Fibroblast of villous mesenchyme (primary cell): Measurements from ENCODE around the gene PDGFRB. TPM values are rescaled to one million over a fixed set of nuclear protein-coding genes. Genes with fewer than 3 reads are reported as not detected.

Source experiments
- DNase-seq: peaks from one replicate; pipeline ENCODE4 v3.0.0-alpha.2; 2010; ENCODE audit warnings: low read depth
- H3K4me3 ChIP-seq: 2 replicates; pipeline ENCODE4 v1.5.1; 2011; ENCODE audit warnings: low read depth, mild to moderate bottlenecking, low read length
- CTCF ChIP-seq: IDR thresholded peaks from 2 replicates; pipeline ENCODE4 v1.5.1; 2012; ENCODE audit warnings: low read depth, mild to moderate bottlenecking, low read length; ENCODE audit not compliant: insufficient read depth
- total RNA-seq: library from RNA; depleted of rRNA; stranded (reverse); fragments of >200 nt; gene quantifications from 2 replicates; pipeline ENCODE4 v1.2.3, GENCODE V29; 2012

PDGFRB gene
- total RNA-seq, 1 donor, result 341 TPM

- no peak overlapping the region for H3K4me3 ChIP-seq
- no peak for TF ChIP-seq CTCF
- no peak for DNase-seq
These were observed 27.8 kb upstream of the PDGFRB start for GRCh38 chr5:150183436-150183835.

GRCh38 chr5:150182774-150183173, 27.1 kb upstream of the PDGFRB start:
- DNase-seq, result no peak
- H3K4me3 ChIP-seq, result no peak overlapping the region
- no peak for TF ChIP-seq CTCF

- DNase-seq, result no peak
- H3K4me3 ChIP-seq, result no peak overlapping the region
- no peak for TF ChIP-seq CTCF
These were observed 26.3 kb upstream of the PDGFRB start for GRCh38 chr5:150181766-150182545.

- DNase-seq, result peak; percentile 57
- no peak overlapping the region for H3K4me3 ChIP-seq
- no peak for TF ChIP-seq CTCF
These were observed 25.4 kb upstream of the PDGFRB start for GRCh38 chr5:150181027-150181426.

- DNase-seq, result peak; percentile 42
- TF ChIP-seq CTCF, result no peak
- H3K4me3 ChIP-seq, result no peak overlapping the region
These were observed 24.8 kb upstream of the PDGFRB start for GRCh38 chr5:150180241-150181026.

- H3K4me3 ChIP-seq, result no peak overlapping the region
- TF ChIP-seq CTCF, result no peak
- no peak for DNase-seq
These were observed 23.5 kb upstream of the PDGFRB start for GRCh38 chr5:150179019-150179620.
